GM19043 (cell line): ENCODE measurements around the gene KCNN2.

Experiments
- ATAC-seq: cut with Tn5 transposase; IDR thresholded peaks from one replicate; pipeline ENCODE4 v1.9.1; 2021; ENCODE audit warnings: low read depth; ENCODE audit not compliant: unreplicated experiment

Gene KCNN2

DNA sequence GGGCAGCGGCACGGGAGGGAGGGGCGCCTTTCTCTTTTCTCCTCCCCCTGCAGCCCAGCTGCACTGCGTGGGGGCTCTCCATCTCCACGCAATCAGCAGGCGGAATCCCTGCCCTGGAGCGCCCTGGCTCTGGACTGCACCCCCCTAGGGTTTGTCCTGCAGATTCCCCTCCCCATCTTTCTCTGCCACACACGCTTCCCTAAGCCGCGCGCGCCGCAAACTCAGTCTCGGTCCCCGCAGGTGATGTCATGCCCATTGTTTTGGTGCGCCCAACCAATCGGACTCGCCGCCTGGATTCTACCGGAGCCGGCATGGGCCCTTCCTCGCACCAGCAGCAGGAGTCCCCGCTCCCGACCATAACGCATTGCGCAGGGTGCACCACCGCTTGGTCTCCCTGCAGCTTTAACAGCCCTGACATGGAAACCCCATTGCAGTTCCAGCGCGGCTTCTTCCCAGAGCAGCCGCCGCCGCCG lies at the start of gene KCNN2:
TSS of gene KCNN2 (plus strand) at position 347 of the 473 bp plus-strand sequence. CDS start at position 417, 70 bp downstream.
- peak; percentile 55 for ATAC-seq

DNA sequence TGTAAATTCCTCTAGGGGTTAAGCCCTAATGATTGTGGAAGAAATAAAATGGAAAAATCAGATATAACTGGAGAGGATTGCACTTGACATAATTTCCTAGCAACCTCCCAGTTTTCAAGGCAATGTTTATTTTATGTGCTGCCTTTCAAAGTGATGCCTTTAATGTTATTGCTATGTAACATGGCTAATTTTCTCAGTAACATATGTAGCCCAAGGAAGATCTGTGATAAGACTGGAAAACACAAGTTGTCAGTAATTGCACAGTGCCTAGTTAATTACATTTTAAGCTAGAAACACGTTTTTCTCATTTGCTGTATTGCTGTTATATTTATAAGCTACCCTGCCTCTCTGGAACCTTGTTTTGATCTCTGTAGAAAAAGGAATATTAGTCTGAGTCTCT lies 49.2 kb upstream of the KCNN2 start:
- ATAC-seq = no peak

DNA sequence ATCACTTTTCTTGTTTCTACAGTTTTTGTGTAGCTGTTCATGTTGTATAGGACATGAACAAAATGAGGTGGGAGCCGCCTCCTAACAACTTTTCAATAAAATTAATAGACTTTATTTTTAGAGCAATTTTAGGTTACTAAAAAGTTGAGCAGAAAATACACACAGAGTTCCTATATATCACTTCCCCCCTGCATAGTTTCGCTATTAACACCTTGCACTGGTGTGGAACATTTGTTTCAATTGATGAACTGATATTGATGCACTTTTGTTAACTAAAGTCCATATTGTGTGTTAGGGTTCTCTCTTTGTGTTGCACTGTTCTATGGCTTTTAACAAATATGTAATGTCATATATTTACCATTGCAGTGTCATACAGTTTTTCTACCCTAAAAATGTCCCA lies 47.8 kb upstream of the KCNN2 start:
- no peak for ATAC-seq

DNA sequence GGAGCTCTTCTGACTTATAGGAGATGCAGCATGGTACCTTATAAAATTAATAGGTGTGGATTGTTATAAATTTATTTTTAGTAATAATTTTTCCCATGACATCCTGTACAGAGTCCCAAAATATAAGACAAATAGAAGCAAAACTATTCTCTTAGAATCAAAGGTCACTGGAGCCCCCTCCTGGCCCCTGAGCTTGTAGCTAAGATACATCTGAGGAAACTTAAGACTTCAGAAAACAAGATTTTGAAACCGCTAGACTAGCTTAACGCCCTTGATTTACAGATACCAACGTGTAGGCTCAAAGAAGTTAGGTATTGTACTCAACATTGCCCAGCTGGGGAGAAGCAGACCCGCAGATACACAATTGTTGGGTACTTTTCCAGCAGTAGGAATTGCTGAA lies 45.7 kb upstream of the KCNN2 start:
- no peak for ATAC-seq

DNA sequence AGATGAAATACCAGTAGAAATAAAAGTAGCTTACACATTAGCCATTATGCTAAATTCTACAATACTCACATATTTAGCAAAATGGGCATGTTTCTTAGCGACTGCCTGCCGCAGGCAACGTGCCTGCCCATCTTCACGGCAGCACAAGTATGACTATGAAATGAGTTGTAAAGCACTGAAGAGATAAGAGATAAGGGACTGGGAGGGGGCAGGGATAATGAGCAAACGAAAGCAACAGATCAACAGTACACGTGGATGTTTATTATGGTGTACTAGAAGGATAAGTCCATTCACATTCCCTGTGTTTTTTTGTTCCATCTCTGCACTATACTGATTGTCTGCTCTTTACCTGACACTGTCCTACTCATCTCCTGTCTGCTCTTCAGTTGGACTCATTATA lies 44.1 kb upstream of the KCNN2 start:
- no peak for ATAC-seq

DNA sequence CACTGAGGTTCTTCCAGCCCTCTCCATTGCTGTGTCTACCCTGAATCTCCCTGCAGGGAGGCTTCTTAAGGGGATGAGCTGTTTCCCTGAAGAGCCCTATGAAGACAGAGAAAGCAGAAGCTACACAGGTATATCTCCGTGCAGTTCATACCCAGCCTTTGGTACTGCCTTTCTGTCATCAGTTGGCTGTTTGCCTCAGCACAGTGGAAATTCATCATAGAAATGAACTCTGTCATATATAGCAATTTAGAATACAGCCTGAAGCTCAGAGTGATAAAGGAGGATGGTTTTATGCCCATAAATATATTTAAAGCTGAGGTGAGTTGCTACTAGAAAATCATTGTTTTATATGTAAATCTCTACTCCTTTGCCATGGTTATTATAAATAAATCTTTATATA lies 42.6 kb upstream of the KCNN2 start:
- no peak for ATAC-seq

DNA sequence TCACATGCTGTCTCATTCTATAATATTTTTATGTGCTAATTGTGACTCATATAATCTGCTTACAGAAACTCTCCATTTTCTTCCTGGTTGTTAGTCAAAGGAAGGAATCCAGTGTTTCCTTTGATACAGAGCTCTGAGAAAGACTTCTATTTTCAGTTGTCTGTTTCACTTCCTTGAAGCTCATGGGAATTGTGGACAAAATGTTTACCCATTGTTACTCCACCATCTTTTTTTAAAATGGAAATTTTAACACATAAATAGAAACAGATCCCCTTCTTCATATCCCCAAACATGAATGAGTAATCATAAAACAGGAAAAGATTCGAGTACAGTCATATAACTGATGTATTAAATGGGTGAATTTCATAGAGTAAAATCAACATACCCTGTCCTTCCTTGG lies 42.0 kb upstream of the KCNN2 start:
- ATAC-seq = no peak

DNA sequence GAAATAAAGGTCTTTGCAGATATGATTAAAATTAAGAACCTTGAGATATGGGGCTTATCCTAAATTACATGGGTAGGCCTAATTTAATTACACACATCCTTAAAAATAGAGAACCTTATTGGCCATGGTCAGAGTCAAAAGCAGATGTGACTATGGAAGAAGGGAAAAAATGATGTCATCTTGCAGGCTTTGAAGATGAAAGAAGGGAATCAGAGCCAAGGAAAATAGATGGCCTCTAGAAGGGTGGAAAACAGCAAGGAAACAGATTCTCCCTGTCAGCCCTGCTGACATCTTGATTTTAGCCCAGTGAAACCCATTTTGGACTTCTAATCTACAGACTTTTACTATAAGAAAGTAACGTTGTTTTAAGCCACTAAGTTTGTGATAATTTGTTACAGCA lies 37.6 kb upstream of the KCNN2 start:
- no peak for ATAC-seq

DNA sequence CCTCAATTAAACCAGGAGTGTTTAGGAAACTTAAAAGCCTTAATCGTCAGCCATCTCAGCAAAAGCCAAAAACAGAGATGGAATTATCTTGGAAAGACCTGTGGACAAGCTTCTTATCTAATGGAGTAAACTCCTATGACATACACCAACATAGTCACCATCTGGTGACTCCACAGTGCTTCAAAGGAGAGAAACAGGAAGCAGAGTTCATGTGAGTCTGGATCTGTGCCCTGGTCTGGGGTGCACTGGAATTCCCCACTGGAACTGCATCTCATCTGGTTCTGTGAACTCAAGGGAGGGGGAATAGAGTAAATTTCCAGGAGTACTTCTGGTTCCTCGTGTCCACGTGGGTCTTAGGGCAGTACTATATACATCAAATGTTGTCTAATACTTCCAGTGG lies 36.3 kb upstream of the KCNN2 start:
- ATAC-seq = no peak

DNA sequence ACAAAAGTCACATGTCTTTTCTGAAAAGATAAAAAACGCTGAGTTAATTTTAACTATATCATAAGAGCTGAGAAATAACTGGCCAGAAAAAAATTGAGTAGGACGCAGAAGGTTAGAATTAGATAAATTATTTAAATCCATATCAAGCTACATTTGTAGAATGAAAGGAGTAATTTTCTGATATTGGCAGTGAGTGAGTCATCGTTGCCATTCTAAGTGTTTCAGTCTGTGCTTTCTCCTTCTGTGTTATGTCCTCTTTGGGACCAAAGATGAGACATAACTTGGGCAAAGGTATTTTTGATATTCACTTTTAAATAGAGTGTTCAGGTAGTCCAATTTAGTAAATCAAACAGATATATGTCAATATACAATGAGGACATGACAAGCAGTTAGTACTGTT lies 34.4 kb upstream of the KCNN2 start:
- no peak for ATAC-seq

DNA sequence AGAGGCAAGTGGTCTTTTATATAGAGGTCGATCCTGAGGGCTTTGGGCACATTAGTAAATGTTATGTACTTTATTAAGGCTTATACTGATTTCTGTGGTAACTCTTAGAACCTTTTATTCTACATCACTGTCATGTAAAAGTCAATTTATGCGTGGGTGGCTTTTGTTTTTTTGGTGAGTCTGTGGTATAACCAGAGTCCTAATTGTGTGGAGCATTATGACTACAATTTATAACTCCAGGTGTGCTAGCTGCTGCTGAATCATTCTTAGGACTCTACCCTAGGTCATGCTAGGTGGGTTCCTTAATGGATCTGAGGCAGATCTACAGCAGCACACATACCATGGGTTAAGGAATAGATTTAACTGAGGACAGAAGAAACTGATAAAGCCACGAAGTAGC lies 33.9 kb upstream of the KCNN2 start:
- ATAC-seq = no peak

DNA sequence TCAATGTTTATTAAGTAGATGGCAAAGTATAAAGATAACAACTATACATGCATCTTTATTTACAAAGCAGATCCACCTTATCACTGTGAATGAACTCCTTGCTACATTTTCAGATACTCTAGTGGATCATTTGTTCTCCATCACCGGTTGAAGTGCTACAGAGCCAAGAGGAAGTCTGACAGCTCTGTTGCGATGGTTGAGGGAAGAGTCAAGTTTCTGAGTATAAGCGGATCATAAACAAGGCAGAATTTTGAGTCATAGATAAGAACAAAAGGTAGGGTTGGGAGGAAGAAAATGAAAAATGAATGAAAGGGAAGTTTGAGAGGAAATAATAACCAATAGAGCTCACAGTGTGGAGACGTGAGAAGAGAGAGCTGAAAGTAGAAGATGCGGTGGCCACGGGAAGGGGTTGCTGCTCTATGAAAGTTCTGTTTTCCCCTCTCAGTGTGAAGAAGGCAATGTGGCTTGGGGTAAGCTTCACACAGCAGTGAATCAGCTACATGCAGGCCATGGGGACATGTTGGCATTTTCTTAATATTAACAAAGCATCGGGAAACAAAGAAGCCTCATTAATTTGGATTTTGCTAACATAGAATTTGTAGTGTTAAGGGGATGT lies 30.8 kb upstream of the KCNN2 start:
- no peak for ATAC-seq

DNA sequence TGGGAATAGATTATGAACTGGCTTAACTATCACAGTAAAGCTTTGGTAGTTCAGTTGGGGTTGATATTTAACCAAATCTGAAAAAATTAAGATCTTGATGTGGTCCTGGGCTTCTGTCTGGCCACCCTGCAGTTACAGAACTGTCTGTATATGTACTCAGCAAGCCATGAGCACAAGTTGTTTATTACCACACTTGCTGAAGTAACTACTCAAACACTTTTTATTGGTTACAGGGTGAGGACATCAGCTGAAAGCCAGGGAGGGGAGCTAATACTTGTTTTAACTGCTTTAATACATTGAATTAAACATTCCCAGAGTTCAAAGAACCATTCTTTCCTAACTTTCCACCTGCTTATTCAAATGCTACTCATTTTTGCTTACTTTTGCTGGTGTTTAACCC lies 29.4 kb upstream of the KCNN2 start:
- ATAC-seq = no peak

DNA sequence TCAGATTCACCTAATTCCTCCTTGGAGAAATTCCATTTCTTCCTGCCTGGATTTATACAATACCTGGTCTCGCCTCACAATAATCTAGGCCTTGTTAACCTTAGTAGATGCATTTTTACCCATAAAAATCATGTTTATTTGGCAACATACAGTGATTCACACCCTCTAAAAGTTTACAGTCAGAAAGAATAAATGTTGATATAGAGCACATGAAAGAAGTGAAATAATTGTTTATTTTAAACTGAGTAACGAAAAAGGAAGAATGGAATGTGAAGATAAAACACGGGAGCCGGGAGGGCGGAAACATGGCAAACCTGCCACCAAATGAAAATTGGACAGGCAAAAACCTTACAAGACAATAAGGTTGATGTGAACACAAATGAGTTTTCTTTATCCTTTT lies 28.9 kb upstream of the KCNN2 start:
- ATAC-seq = no peak

DNA sequence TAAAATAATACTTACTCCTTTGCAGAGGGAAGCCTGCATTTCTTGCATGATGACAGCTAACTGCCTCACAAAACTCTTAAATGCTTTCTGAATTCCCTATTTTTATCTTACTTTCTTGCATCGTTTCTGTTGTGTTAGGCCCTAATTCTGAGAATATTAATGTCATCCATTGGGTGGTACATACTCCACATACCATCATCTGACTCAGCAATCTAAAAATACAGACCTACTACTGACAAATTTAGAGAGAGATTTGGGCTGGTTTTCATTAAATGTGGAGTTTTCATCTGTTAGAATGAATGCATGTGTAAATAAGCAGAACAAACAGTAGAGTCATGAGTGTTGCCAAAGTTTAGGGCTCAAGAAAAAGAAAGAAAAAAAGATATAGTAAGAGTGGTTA lies 26.5 kb upstream of the KCNN2 start:
- no peak for ATAC-seq

DNA sequence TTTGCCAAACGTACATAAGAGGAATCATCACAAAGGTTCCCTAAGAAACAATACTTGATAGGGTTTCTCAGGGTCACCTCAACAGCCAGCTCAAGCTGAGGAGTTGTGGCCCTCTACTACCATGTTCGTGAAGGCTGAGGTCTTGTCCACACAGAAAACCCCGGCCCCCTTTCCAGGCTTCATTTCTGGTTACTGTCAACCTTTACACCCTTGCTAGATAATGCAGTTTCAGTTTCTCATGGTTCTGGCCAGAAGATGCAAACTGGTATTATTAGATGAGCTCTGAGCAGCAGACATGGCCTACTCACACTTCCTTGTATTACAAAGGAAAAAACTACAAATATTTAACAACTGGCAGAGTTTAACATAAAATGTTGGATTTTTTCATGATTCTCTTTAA lies 22.8 kb upstream of the KCNN2 start:
- ATAC-seq = no peak

DNA sequence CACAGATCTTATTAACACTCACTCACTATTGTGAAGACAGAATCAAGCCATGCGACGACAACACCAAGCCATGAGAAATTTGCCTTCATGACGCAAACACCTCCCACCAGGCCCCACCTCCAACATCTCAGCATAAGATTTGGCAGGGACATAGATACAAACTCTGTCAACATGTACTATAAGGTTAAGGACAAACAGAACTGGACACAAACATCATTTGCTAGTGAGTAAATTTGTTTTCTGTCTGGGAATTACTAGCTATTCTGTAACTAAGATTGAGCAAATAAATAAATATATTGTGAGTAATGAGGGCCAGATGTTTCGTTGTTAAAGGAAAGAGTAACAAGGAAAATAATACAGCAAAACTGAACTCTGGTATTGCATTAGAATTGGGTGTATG lies 15.7 kb upstream of the KCNN2 start:
- no peak for ATAC-seq

DNA sequence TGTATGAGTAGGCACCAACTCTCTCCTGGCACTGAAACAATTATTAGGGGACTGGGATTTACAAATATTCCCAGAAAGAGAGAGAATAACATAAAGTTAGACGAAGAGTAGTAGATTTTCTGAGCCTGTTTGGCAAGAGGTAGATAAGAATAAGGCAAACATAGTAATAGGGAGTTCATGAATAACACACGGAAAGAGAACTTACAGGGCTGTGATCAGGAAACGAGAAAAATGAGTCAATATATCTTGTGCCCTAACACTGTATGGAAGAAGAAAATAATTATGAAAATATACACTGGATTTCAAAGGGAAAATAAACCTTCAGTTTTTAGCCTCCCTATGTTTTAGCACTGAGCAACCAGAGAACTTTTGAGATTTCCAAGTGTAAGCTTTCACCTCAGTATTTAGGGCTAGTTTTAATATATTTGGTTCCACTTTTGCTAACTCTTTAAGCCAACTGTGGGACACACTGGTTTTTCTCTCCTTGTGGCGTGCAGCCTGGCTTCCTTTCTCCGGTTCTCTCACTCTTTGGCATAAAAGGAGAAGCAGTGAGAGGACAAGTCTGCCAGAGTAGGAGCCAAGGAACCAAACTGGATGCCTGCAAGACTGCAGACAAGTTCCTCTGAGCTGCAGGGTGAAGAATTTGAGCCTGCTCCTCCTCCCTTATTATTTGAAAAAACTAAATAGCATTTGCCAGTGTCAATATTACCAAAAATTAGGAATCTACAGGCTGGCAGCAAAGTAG lies 6.6 kb upstream of the KCNN2 start:
- ATAC-seq = no peak

DNA sequence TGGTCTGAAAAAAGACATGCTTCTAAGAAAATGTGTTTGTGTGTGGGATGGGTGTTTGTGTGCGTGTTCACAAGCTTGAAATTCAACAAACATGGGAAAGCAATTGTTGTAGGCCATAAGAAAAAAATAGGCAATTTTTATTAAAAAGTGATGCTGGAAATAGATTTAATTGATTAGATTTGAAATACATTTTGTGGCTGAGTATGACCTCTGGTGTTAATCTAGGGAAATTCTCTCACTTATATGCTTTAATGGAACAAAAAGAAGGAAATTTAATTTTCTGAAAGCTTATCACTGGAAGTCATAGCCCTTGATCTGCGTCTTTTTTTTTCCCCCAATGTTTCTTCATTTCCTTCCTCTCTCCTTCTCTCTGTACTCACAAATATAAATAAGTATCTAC lies 3.5 kb upstream of the KCNN2 start:
- ATAC-seq = no peak

DNA sequence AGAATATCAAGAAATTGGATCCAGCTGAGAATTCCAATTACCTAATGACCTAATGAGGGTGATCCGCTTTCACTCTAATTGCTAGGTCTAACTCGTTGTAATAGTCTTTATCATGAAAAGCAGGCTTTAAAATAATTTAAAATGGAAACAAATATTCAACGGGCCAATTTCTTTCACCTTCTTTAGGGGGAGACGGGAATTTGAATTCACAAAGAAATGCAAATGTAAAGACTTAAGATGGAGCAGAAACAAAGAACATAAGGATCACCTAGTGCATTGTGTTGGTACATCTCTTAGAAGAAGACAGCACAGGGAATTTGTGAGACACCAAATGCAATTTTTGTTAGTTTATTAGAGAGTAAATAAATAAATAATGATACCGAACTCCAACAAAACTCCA lies 1.5 kb upstream of the KCNN2 start:
- no peak for ATAC-seq

DNA sequence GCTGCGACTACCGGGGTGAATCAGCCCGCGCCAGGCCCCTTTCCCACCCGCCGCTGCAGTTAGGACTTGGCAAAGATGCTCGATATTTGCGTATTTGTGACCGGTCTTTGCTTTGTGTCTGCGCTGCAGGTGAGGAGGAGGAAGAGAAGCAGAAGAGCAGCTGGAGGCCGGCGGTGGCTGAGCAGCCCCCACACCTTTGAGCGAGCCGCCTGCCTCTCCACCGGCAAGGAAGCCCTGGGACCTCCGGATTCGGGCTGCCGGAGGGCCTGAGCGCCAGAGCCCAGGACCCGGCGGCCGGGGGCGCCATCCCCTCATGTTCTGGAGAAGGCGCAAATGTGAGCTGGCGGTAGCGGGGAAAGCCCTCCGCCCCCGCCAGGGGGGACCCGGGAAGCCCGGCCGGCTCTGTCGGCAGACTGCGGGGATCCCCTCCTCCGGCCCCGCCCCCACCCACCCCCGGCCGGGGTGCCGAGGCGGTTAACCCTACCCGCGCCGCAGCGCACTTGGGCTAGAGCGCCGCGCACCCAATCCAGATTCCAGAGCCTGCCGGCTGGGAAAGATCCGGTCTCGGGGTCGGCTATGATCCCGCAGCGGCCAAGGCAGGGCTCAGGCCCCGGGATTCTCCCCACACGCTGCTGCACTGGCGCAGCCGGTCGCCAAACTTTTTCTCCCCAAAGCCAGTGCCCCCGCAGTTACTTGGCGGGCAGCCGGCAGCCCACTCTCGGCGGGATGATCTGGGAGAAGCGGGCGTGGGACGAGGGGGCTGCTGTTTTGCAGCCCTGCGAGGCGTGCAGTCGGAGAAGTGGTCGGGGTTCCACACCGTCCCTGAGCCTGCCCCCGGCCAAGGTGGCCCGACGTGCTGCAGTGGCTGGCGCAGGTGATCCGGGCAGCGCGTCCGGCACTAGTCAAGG lies 800 bp upstream of the KCNN2 start:
- peak; percentile 30 for ATAC-seq
